HG03025 (cell line): ENCODE results near the gene CACNA2D3.
"Not testable (repeated sequence)": the region's sequence is repeated elsewhere in the genome, so short reads cannot be mapped to it uniquely, and the experiment has no call there.

Experiments used
- ATAC-seq: cut with Tn5 transposase; IDR thresholded peaks from one replicate; pipeline ENCODE4 v1.9.1; 2021; ENCODE audit warnings: mild to moderate bottlenecking, moderate library complexity; ENCODE audit not compliant: unreplicated experiment, low FRiP score

Gene CACNA2D3

GRCh38 chr3:54122324-54123002 lies at the start of gene CACNA2D3:
Gene CACNA2D3 (plus strand): TSS chr3:54122552.
- ATAC-seq, result no peak

GRCh38 chr3:54073386-54073785 lies 49.0 kb upstream of the CACNA2D3 start:
- ATAC-seq, result no peak

GRCh38 chr3:54079314-54079713 lies 43.0 kb upstream of the CACNA2D3 start:
- no peak for ATAC-seq

DNA sequence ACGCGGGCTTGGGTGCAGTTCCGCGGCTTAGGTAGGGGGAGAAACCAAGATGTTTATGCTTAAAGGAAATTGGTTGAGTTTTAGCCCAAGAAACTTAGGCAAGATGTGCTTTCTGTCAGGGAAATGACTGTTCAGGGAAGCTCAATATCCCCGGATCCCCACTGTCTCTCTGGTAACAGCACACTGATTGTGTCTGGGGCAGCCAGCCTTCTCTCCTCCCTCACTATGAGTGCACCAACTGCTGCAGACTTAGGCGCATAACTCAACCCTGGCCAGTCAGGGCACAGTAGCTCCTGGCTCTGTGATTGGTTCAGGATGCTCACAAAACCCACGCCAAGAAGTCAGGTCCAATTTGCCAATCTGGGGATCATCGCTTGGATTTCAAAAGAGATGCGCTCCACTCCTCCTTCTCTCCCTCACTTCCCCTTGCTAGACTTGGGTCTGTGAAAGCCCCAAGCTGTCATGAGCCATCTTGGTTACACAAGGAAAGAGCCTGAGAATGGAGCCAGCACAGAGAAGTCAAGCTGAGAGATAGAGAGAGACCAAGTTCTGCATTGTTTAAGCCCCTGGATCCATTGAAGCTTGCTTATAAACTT lies 42.5 kb upstream of the CACNA2D3 start:
- no peak for ATAC-seq

DNA sequence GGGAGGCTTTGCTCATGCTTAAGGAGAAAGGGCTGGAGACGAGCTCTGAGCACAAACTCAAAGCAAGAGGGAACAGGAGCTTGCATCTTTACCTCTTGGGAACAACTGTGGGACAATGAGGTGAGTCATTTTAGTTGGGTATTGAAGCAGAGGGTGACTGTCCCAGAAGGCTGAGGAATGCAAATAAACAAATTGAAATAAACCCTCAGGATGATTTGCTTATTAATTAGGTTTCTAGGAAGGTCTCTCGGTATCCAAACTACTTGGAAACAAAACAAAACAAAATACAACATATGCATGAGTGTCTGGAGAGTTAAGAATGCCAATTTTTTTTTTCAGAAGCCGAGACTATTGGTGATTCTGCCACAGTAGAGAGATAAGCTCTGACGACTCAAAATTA lies 38.4 kb upstream of the CACNA2D3 start:
- no peak for ATAC-seq

DNA sequence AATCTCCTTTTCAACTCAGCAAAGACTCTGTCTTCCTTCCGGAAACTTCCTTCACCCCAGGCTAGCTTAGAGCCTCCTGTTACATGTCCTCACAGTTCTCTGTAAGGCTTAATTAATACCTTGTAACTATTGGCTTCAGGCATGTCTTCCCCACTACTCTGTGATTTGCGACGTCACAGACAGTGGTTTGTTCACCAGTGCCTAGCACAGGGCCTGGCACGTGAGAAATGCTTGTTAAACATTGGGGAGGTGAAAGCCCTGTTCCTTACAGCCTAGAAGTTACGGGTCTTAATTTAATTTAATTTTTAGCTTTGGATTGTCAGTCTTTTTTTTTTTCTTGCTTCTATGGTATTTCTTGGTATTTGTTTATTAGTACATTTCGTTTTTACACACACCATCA lies 36.4 kb upstream of the CACNA2D3 start:
- ATAC-seq, result no peak

DNA sequence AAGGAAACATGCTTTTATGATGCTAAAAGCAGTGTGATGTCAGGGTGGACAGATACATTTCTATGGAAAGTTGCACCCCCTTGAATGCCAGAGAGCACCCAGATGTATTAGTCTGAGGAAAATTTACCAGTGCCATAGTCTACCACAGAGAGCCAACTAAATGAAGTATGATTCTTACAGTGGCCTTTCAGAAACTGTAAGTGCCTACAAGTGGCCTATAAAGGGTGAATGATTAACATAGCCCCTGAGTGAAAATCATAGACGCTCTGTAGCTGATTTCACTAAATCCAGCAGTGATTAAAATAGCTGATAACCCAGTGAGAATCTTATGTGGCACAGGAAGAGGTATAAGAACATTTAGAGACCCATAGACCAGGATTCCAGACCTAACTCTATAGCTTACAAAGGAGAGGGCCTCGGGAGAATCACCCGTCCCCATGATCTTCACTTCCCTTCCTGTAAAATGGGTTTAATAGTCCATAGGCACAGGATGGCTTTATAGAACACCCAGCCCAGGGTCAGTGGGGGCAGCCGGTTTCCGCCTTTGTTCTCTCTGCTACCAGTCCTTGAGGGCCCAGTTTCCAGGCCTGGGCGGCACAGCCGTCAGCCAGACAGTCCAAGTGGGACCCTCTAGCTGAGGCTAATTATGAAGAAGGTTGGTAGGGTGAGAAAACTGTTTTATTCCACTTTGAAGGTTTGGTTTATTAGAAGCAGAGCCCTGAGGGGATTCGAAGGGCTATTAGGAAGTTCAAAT lies 35.5 kb upstream of the CACNA2D3 start:
- ATAC-seq, result no peak

GRCh38 chr3:54087581-54088410 lies 34.6 kb upstream of the CACNA2D3 start:
- no peak for ATAC-seq

GRCh38 chr3:54093491-54094248 lies 28.7 kb upstream of the CACNA2D3 start:
- ATAC-seq, result no peak

DNA sequence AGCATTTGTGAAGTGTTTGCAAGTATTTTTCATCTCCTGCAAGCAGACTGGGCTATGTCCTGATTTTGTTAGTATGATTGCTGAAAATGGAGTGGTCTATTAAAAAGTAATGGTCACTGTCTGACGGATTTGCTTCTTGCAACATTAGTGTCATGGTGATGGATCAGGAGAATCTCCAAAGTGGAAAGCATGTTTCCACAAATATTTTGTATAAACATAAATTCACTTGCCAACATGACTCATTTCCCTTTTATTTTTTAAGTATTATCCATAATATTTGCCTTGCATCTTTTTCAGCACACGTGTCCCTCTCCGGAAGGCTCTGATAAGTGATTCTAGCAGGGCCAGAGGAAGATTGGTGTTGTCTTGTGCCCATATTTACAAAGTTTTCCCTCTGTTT lies 27.4 kb upstream of the CACNA2D3 start:
- no peak for ATAC-seq

GRCh38 chr3:54099381-54099780 lies 23.0 kb upstream of the CACNA2D3 start:
- no peak for ATAC-seq

DNA sequence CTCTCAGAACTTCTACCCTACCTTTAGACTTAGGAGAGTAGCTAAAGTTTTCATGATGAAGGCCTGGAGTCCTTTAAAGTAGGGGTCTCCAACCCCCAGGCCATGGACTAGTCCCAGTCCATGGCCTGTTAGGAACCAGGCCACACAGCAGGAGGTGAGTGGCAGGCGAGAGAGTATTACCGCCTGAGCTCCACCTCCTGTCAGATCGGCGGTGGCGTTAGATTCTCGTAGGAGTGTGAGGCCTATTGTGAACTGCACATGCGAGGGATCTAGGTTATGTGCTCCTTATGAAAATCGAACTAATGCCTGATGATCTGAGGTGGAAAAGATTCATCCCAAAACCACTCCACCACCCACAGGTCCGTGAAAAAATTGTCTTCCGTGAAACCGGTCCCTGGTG lies 18.3 kb upstream of the CACNA2D3 start:
- ATAC-seq, result no peak

GRCh38 chr3:54116129-54116528 lies 6.2 kb upstream of the CACNA2D3 start:
- ATAC-seq, result not testable (repeated sequence)

DNA sequence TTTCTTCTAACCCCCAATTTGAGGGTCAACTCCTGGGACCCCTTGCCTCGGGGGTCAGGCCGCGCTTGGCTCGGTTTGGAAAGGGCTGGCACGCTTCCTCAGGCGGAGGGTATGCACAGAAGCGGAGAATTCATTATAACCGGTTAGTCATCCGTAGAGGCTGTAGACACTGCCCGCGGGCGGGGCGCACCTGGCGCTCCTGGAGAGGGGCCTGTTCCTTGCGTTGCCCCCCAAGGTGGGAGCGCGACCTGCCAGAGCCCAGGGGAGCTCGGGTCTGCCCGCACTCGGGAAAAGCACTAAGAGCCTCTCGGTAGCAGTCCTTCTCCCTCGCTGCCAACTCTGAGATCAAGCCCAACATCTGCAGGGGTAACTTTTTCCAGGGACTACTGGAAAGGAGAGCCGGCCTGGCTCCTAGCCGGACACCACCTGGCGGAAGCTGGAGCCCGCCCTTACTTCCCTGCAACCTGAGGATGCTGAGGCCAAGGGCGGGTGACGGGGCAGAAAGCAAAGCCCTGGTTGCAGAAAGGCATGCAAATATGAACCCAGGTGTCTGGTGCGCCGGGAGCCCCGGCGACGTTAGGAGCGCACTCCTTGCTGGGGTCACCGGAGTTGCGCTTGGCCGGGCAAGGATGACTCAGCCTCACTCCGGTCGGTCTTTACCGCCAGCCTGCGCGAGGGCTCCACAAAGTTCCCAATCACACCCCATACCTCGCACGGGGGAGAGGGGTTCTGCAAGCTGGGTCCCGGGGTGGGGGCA lies 1.5 kb upstream of the CACNA2D3 start:
- no peak for ATAC-seq

GRCh38 chr3:54121414-54122323 lies 683 bp upstream of the CACNA2D3 start:
- ATAC-seq, result no peak

- ATAC-seq, result no peak
Observed at GRCh38 chr3:54123003-54123775, 837 bp downstream of the CACNA2D3 start.

- ATAC-seq, result no peak
Observed at GRCh38 chr3:54123776-54124196, 1.4 kb downstream of the CACNA2D3 start.

DNA sequence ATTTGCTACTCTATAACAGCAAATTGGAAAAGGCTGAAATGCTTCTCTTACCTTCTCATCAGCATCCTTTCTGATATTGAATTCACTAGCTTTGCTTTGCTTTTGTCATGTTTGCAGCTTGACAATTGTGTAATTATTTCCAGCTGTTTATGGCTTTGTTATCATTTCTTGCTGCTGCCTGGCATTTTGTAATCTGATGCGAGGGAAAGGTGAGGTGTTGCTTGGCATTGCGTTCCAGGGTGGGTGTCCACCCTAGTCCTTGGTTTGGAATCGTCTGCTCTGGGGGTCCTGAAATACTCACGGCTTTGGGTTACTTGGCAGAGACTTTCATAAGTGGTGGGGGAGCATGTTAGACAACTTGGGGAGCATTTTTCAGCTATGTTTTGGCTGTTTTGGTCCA lies 2.9 kb downstream of the CACNA2D3 start:
- no peak for ATAC-seq
